Upper lobe of left lung (tissue), 6 donors: Measurements from ENCODE around the gene PDE7B. TPM values are rescaled to one million over a fixed set of nuclear protein-coding genes. Genes with fewer than 3 reads are reported as not detected.
A peak's percentile ranks its signal among the peaks of the same experiment; 100 is the strongest.

Source experiments
- ATAC-seq, 2 donors: fragments of 200-7000 bp; cut with Tn5 transposase; one replicate each; pipeline ENCODE4 v1.9.1; 2022; ENCODE audit warnings: mild to moderate bottlenecking in 2 of 2, moderate library complexity in 2 of 2; ENCODE audit not compliant: low FRiP score in 2 of 2
- DNase-seq, 2 donors: peaks; one replicate each; pipeline ENCODE4 v3.0.0-alpha.2; 2019 to 2020
- H3K27ac ChIP-seq, 4 donors: fragments of 200-600 bp; sonication (generic); one replicate each; pipeline ENCODE4 v1.5.1; 2016 to 2019
- H3K27me3 ChIP-seq, 4 donors: fragments of 200-600 bp; sonication (generic); one replicate each; pipeline ENCODE4 v1.5.1; 2017 to 2019
- H3K36me3 ChIP-seq, 4 donors: fragments of 200-600 bp; sonication (generic); one replicate each; pipeline ENCODE4 v1.5.1; 2016 to 2019
- H3K4me1 ChIP-seq, 4 donors: fragments of 200-600 bp; sonication (generic); one replicate each; pipeline ENCODE4 v1.5.1; 2018 to 2019
- H3K4me3 ChIP-seq, 4 donors: fragments of 200-600 bp; sonication (generic); one replicate each; pipeline ENCODE4 v1.5.1; 2017 to 2019; ENCODE audit warnings: mild to moderate bottlenecking in 2 of 4, moderate library complexity in 1 of 4
- H3K9me3 ChIP-seq, 4 donors: fragments of 200-600 bp; sonication (generic); one replicate each; pipeline ENCODE4 v1.5.1; 2018 to 2019
- CTCF ChIP-seq, 6 experiments: fragments of 450-650 bp in 4 of 6; fragments of 200-600 bp in 2 of 6; sonication (generic) in 2 of 6; IDR thresholded peaks; one replicate each; pipeline ENCODE4 v1.5.1; 2016 to 2019; ENCODE audit warnings: antibody characterized with exemption in 6 of 6
- EP300 ChIP-seq, 4 donors: sonication (generic); formaldehyde crosslinking; IDR thresholded peaks; one replicate each; pipeline ENCODE4 v1.5.1; 2017; ENCODE audit warnings: antibody characterized with exemption in 4 of 4, control low read depth in 2 of 4
- POLR2A ChIP-seq, 4 donors: fragments of 450-650 bp; IDR thresholded peaks; one replicate each; pipeline ENCODE4 v1.5.1; 2016 to 2017; ENCODE audit warnings: antibody characterized with exemption in 4 of 4, mild to moderate bottlenecking in 2 of 4
- POLR2AphosphoS5 ChIP-seq, 2 donors: sonication (generic); formaldehyde crosslinking; IDR thresholded peaks; one replicate each; pipeline ENCODE4 v1.5.1; 2017; ENCODE audit warnings: antibody characterized with exemption in 2 of 2
- WGBS, 2 donors: methylation state at CpG; one replicate each; pipeline ENCODE4 v1.1.5; 2017 to 2018; 5-methylcytosine and 5-hydroxymethylcytosine counted together
- total RNA-seq, 6 donors: library from RNA; depleted of rRNA in 4 of 6; stranded (reverse); fragments of >200 nt in 4 of 6; gene quantifications; one replicate each; pipeline versions ENCODE4 v1.1.0 to v1.2.1, GENCODE V29; 2016 to 2021
- donor health status: DM: no; HTN: no; CAD: no; lungs with moderate emphysema.
- donor health status: DM: no; HTN: yes; CAD: no; lungs with severe emphysema.

The PDE7B gene
- total RNA-seq, 6 donors from 2014 or later, result 1.0 to 4.4 (median 2.6) TPM

GRCh38 chr6:135820340-135820739 is 31.2 kb upstream of the PDE7B start:
- Histone ChIP-seq H3K9me3 (no peaks in the 10 kb centered on the region), H3K27ac (no peak overlapping the region), H3K27me3 (no peaks in the 10 kb centered on the region), H3K36me3 (no peaks in the 10 kb centered on the region), H3K4me1 (no peaks in the 10 kb centered on the region), H3K4me3 (no peak overlapping the region)
- no peak for TF ChIP-seq EP300 (IDR thresholded peaks at IDR 0.05)
- TF ChIP-seq CTCF (IDR thresholded peaks at IDR 0.05), result no peak
- no peak for TF ChIP-seq POLR2AphosphoS5 (IDR thresholded peaks at IDR 0.05)
- TF ChIP-seq POLR2A (IDR thresholded peaks at IDR 0.05), result no peak
- ATAC-seq (no peak), DNase-seq (peak in 1 of 2 donors; percentile 20)
- 78% methylated on average over 6 of the region's 6 CpGs for WGBS, 2 donors

- Histone ChIP-seq H3K4me1 (no peaks in the 10 kb centered on the region), H3K27me3 (no peaks in the 10 kb centered on the region), H3K27ac (no peak overlapping the region), H3K4me3 (no peak overlapping the region), H3K36me3 (no peaks in the 10 kb centered on the region), H3K9me3 (no peaks in the 10 kb centered on the region)
- TF ChIP-seq POLR2AphosphoS5 (IDR thresholded peaks at IDR 0.05) (no peak), CTCF (IDR thresholded peaks at IDR 0.05) (no peak), EP300 (IDR thresholded peaks at IDR 0.05) (no peak), POLR2A (IDR thresholded peaks at IDR 0.05) (no peak)
- ATAC-seq (no peak), DNase-seq (no peak)
- 70 to 73% methylated on average over 1 of the region's 1 CpG for WGBS, 2 donors
Observed at GRCh38 chr6:135823851-135824250, 27.6 kb upstream of the PDE7B start.

- H3K27me3 ChIP-seq, result no peaks in the 10 kb centered on the region
- DNase-seq, result no peak
- TF ChIP-seq EP300 (IDR thresholded peaks at IDR 0.05) (no peak), POLR2A (IDR thresholded peaks at IDR 0.05) (no peak), CTCF (IDR thresholded peaks at IDR 0.05) (no peak), POLR2AphosphoS5 (IDR thresholded peaks at IDR 0.05) (no peak)
- no peak for ATAC-seq
- no peaks in the 10 kb centered on the region for H3K36me3 ChIP-seq
- no peak overlapping the region for H3K4me3 ChIP-seq
- no peak overlapping the region for H3K27ac ChIP-seq
- 80 to 87% methylated on average over 6 of the region's 6 CpGs for WGBS, 2 donors
- H3K9me3 ChIP-seq, result no peaks in the 10 kb centered on the region
- H3K4me1 ChIP-seq, result no peaks in the 10 kb centered on the region
Observed at GRCh38 chr6:135826236-135826804, 25.2 kb upstream of the PDE7B start.

GRCh38 chr6:135828021-135828420 is 23.5 kb upstream of the PDE7B start:
- ATAC-seq, result no peak

GRCh38 chr6:135830452-135830881 is 21.0 kb upstream of the PDE7B start:
- no peaks in the 10 kb centered on the region for H3K9me3 ChIP-seq
- WGBS, 2 donors, result 88% methylated on average over 5 of the region's 5 CpGs
- no peaks in the 10 kb centered on the region for H3K36me3 ChIP-seq
- H3K4me3 ChIP-seq, result no peak overlapping the region
- no peaks in the 10 kb centered on the region for H3K27me3 ChIP-seq
- DNase-seq (no peak), ATAC-seq (no peak)
- no peak overlapping the region for H3K27ac ChIP-seq
- TF ChIP-seq CTCF (IDR thresholded peaks at IDR 0.05) (no peak), POLR2A (IDR thresholded peaks at IDR 0.05) (no peak), POLR2AphosphoS5 (IDR thresholded peaks at IDR 0.05) (no peak), EP300 (IDR thresholded peaks at IDR 0.05) (no peak)
- H3K4me1 ChIP-seq, result no peaks in the 10 kb centered on the region

More at GRCh38 chr6:135828021-135828420, 23.5 kb upstream of the PDE7B start:
- no peaks in the 10 kb centered on the region for H3K36me3 ChIP-seq
- no peaks in the 10 kb centered on the region for H3K27me3 ChIP-seq
- DNase-seq, result no peak
- TF ChIP-seq POLR2AphosphoS5 (IDR thresholded peaks at IDR 0.05) (no peak), POLR2A (IDR thresholded peaks at IDR 0.05) (no peak)
- no peak overlapping the region for H3K4me3 ChIP-seq
- no peaks in the 10 kb centered on the region for H3K4me1 ChIP-seq
- H3K27ac ChIP-seq, result no peak overlapping the region
- H3K9me3 ChIP-seq, result no peaks in the 10 kb centered on the region
